ENCODE measurements around the gene RAI14.

RAI14 gene

GRCh38 chr5:34857161-34857560 is 201.0 kb downstream of the RAI14 start:
- no peak overlapping the region for H3K4me2 ChIP-seq (ENCODE audit: low read depth, low read length)
- no peak for DNase-seq
- no peak overlapping the region for H3K9ac ChIP-seq (ENCODE audit: low read length)
- H3F3A ChIP-seq (ENCODE audit: insufficient read depth, low read length) = no peaks in the 10 kb centered on the region
- no peaks in the 10 kb centered on the region for H4K20me1 ChIP-seq (ENCODE audit: insufficient read depth, low read length)
- no peaks in the 10 kb centered on the region for H3K79me2 ChIP-seq (ENCODE audit: low read length)
- no peak overlapping the region for H3K4me3 ChIP-seq (ENCODE audit: low read length)
- no peaks in the 10 kb centered on the region for H3K9me2 ChIP-seq (replicated peaks; ENCODE audit: insufficient read depth, low read length)
- no peak overlapping the region for H2AFZ ChIP-seq (ENCODE audit: low read length)
- no peaks in the 10 kb centered on the region for H3K4me1 ChIP-seq (ENCODE audit: low read length)
- no peaks in the 10 kb centered on the region for H3K36me3 ChIP-seq (replicated peaks; ENCODE audit: insufficient read depth, low read length)
- TF ChIP-seq EZH2phosphoT487 (IDR thresholded peaks at IDR 0.05; ENCODE audit: low read length) (no peak), CTCF (IDR thresholded peaks at IDR 0.05; ENCODE audit: low read length) (no peak)
- no peaks in the 10 kb centered on the region for H3K9me3 ChIP-seq (replicated peaks; ENCODE audit: insufficient read depth, low read length)
- H3K27ac ChIP-seq (ENCODE audit: low read length) = no peak overlapping the region
- no peaks in the 10 kb centered on the region for H3K27me3 ChIP-seq (replicated peaks; ENCODE audit: insufficient read depth, low read length)

- no peaks in the 10 kb centered on the region for H3K36me3 ChIP-seq (replicated peaks; ENCODE audit: insufficient read depth, low read length)
- no peaks in the 10 kb centered on the region for H3F3A ChIP-seq (ENCODE audit: insufficient read depth, low read length)
- no peaks in the 10 kb centered on the region for H3K9me3 ChIP-seq (replicated peaks; ENCODE audit: insufficient read depth, low read length)
- no peak overlapping the region for H3K4me2 ChIP-seq (ENCODE audit: low read depth, low read length)
- no peak overlapping the region for H2AFZ ChIP-seq (ENCODE audit: low read length)
- no peaks in the 10 kb centered on the region for H3K27me3 ChIP-seq (replicated peaks; ENCODE audit: insufficient read depth, low read length)
- no peaks in the 10 kb centered on the region for H4K20me1 ChIP-seq (ENCODE audit: insufficient read depth, low read length)
- H3K4me1 ChIP-seq (ENCODE audit: low read length) = no peaks in the 10 kb centered on the region
- no peaks in the 10 kb centered on the region for H3K9me2 ChIP-seq (replicated peaks; ENCODE audit: insufficient read depth, low read length)
- DNase-seq = no peak
- TF ChIP-seq EZH2phosphoT487 (IDR thresholded peaks at IDR 0.05; ENCODE audit: low read length) (no peak), CTCF (IDR thresholded peaks at IDR 0.05; ENCODE audit: low read length) (no peak), EZH2 (optimal IDR thresholded peaks at IDR 0.05; ENCODE audit: low read depth, low read length) (no peak)
- no peak overlapping the region for H3K27ac ChIP-seq (ENCODE audit: low read length)
- no peak overlapping the region for H3K9ac ChIP-seq (ENCODE audit: low read length)
- no peaks in the 10 kb centered on the region for H3K79me2 ChIP-seq (ENCODE audit: low read length)
- no peak overlapping the region for H3K4me3 ChIP-seq (ENCODE audit: low read length)
Measured at GRCh38 chr5:34857894-34858293, 201.8 kb downstream of the RAI14 start.

- H3K9me3 ChIP-seq (replicated peaks; ENCODE audit: insufficient read depth, low read length) = no peaks in the 10 kb centered on the region
- no peaks in the 10 kb centered on the region for H3K9me2 ChIP-seq (replicated peaks; ENCODE audit: insufficient read depth, low read length)
- no peaks in the 10 kb centered on the region for H3K79me2 ChIP-seq (ENCODE audit: low read length)
- H2AFZ ChIP-seq (ENCODE audit: low read length) = no peak overlapping the region
- DNase-seq = no peak
- H3K27ac ChIP-seq (ENCODE audit: low read length) = no peak overlapping the region
- H3K4me1 ChIP-seq (ENCODE audit: low read length) = no peaks in the 10 kb centered on the region
- no peak overlapping the region for H3K4me2 ChIP-seq (ENCODE audit: low read depth, low read length)
- TF ChIP-seq EZH2 (optimal IDR thresholded peaks at IDR 0.05; ENCODE audit: low read depth, low read length) (no peak), CTCF (IDR thresholded peaks at IDR 0.05; ENCODE audit: low read length) (no peak), EZH2phosphoT487 (IDR thresholded peaks at IDR 0.05; ENCODE audit: low read length) (no peak)
- H4K20me1 ChIP-seq (ENCODE audit: insufficient read depth, low read length) = no peaks in the 10 kb centered on the region
- H3K36me3 ChIP-seq (replicated peaks; ENCODE audit: insufficient read depth, low read length) = no peaks in the 10 kb centered on the region
- H3K4me3 ChIP-seq (ENCODE audit: low read length) = no peak overlapping the region
- H3F3A ChIP-seq (ENCODE audit: insufficient read depth, low read length) = no peaks in the 10 kb centered on the region
- H3K27me3 ChIP-seq (replicated peaks; ENCODE audit: insufficient read depth, low read length) = no peaks in the 10 kb centered on the region
- H3K9ac ChIP-seq (ENCODE audit: low read length) = no peak overlapping the region
Measured at GRCh38 chr5:34858790-34859189, 202.7 kb downstream of the RAI14 start.

Measured in MM.1S (cell line).